Activated CD8-positive, alpha-beta memory T cell treated with anti-CD3 and anti-CD28 coated beads, Interleukin-2, amount 50 U/mL, for 24 hours (primary cell): ENCODE results near the gene TSSK2.
"Not testable (repeated sequence)": the region's sequence is repeated elsewhere in the genome, so short reads cannot be mapped to it uniquely, and the experiment has no call there.

Experiments used
- DNase-seq: peaks from one replicate; pipeline ENCODE4 v3.0.0-alpha.2; 2020; ENCODE audit errors: extremely low read depth

Gene TSSK2

GRCh38 chr22:19143212-19143611 is 12.1 kb downstream of the TSSK2 start:
- no peak for DNase-seq

DNA sequence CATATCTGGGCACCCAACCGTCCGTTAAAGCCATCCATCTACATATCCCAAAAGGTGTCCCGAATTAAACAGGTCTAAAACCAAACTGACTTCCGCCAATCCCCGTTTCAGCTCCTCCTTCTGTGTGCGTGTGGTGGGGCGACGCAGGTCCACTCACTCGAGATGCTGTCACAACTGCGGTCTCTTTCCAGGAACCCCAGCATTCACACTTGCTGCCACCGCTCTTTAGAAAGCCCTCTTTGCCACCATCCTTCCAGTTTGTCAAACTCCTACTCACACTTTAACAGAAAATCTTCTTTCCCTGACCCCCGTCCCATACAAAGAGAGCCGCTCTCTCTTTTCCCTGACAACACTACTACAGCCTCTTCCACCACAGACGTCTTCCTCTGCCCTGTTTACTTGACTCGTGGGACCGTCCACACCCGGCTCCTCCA is 12.9 kb downstream of the TSSK2 start:
- DNase-seq = peak; percentile 4

- DNase-seq = no peak
Measured at GRCh38 chr22:19146215-19146968, 15.3 kb downstream of the TSSK2 start.

- no peak for DNase-seq
Measured at GRCh38 chr22:19147195-19147780, 16.2 kb downstream of the TSSK2 start.

GRCh38 chr22:19148417-19149046 is 17.4 kb downstream of the TSSK2 start:
- DNase-seq = no peak

DNA sequence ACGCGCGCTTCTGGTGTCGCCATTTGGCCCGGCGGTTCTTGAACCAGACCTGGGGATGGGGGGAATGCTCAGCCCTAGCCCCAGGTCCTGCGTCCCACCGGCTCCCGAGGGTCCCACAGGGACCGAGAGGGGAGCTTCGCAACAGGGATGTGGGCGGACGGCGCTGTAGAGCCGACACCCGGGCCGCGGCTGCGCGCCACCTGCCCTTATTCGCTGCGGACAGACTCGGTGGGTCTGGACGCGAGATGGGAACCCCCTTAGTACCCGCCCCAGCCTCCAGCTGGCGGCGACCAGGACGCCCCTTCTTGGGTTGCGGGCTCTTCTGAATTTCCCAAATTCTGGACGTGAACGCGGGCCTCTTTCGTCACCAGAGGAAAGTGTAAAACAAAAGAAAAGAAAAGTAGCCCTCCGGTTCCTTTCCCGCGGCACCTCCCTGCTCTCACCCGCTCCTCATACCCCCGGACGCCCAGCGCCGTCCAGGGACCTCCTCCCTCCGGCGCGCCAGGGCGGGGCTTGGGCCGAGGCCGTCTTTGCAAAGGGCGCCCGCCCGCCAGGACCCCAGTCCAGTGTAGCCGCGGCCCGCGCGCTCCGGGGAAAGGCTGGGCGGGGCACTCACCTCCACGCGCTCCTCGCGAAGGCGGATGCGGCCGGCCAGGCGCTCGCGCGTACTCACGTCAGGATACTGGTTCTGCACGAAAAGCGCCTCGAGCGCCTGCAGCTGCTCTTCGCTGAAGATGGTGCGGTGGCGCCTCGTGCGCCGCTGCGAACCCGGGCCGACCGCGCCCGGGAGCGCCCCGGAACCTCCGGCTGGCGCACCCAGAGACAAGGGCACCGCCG is 18.2 kb downstream of the TSSK2 start:
- no peak for DNase-seq

DNA sequence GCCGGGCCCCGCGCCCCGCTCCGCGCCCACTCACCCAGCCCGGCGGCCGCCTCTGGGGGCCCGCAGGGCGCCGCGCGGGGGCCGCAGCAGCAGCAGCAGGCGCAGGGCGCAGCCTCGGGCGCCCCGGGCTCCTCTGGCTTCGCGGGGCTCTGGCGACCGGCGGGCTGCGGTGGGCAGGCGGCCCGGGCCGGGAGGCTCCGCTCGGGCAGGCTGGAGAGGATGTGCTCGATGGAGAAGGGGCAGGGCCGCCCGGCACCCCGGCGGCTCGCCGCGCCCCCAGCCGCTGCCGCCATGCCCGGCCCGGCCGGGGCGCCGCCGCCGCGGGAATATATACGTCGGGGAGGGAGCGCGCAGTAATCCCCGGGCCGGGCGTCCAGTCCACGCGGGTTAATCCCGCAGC is 18.9 kb downstream of the TSSK2 start, which contains the start of gene GSC2:
Gene GSC2 (minus strand): TSS at position 302 of the 400 bp plus-strand sequence. CDS start 9 bp downstream, at position 293.
- DNase-seq = no peak

GRCh38 chr22:19150482-19151328 is 19.6 kb downstream of the TSSK2 start:
- no peak for DNase-seq

GRCh38 chr22:19151329-19152191 is 20.5 kb downstream of the TSSK2 start:
- no peak for DNase-seq

GRCh38 chr22:19152942-19153883 is 22.1 kb downstream of the TSSK2 start:
- DNase-seq = no peak

DNA sequence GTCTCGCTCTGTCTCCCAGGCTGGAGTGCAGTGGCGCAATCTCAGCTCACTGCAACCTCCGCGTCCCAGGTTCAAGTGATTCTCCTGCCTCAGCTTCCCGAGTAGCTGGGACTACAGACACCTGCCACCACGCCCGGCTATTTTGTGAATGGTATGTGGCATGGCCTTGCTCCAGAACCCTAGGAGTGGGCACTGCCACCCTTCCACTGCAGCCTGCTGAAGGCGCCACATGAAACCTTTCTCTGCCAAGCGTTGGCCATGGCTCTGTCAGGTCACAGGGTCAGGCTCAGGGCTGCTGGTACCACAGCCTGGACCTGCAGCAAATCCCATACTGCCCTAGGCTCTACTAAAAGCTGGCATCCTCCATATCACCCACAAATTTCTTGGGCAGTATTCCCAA is 25.0 kb downstream of the TSSK2 start:
- not testable (repeated sequence) for DNase-seq

GRCh38 chr22:19158649-19159048 is 27.5 kb downstream of the TSSK2 start:
- not testable (repeated sequence) for DNase-seq

DNA sequence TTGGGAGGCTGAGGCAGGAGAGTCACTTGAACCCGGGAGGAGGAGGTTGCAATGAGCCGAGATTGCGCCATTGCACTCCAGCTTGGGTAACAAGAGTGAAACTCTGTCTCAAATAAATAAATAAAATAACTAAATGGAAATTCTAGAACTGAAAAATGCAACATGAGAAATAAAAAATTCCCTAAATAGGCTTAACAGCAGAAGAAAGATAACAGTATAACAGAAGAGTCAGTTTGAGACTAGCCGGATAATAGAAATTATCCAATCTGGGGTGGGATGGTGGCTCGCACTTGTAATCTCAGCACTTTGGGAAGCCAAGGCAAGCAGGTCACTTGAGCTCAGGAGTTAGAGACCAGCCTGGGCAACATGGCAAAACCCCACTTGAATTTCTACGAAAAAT is 33.3 kb downstream of the TSSK2 start:
- DNase-seq = no peak

DNA sequence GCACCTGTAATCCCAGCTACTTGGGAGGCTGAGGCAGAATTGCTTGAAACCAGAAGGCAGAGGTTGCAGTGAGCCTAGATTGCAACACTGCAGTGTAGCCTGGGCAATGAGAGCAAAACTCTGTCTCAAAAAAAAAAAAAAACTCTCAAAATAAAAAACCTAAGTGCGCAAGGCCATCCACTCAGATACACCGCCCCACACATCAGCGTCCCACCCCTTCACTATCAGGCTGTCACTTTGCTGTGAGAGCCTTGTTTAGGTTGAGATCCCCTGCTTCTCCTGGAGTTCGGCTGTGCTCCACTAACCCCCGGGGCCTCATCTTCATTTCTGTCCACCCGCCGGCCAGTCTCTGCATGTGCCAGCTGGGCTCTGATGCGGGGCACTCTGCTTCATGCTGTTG is 35.3 kb downstream of the TSSK2 start:
- DNase-seq = no peak

- DNase-seq = no peak
Measured at GRCh38 chr22:19167106-19167869, 36.2 kb downstream of the TSSK2 start.

DNA sequence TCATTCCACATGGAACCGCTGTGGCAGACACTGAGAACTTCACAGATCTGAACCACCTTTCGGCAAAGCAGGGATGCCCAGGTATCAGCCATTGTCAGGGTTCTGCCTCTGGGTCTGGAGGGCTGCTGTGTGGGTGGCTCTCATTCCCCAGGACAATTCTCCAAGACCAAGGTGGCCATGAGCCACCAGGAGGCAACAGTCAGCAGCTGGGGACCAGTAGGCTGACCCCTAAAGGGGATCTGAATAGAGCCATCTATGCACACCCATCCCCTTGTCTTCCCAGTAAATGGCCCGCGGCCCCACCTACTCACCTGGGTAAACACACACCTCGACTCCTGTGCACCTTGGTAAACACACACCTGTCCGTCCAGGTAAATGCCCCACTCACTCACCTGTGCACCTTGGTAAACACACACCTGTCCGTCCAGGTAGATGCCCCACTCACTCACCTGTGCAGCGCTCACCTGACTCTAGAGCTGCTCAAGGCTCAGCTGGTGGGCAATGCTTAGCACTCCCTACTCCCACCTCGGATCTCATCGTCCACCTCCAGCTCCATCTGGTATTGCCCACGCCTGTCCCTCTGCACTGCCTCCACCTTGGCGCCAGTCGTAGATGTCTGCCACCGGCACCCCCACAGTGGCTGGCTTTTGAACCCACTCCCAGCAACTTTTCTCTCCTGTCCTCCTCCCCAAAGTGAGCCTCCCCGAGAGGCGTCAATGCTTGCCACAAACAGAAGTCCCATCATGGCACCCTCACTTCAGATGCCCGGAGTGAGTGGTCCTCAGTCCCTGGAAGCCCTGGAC is 37.2 kb downstream of the TSSK2 start:
- DNase-seq = no peak
